ENCODE data around the gene QSOX2.

QSOX2 gene, protein sequence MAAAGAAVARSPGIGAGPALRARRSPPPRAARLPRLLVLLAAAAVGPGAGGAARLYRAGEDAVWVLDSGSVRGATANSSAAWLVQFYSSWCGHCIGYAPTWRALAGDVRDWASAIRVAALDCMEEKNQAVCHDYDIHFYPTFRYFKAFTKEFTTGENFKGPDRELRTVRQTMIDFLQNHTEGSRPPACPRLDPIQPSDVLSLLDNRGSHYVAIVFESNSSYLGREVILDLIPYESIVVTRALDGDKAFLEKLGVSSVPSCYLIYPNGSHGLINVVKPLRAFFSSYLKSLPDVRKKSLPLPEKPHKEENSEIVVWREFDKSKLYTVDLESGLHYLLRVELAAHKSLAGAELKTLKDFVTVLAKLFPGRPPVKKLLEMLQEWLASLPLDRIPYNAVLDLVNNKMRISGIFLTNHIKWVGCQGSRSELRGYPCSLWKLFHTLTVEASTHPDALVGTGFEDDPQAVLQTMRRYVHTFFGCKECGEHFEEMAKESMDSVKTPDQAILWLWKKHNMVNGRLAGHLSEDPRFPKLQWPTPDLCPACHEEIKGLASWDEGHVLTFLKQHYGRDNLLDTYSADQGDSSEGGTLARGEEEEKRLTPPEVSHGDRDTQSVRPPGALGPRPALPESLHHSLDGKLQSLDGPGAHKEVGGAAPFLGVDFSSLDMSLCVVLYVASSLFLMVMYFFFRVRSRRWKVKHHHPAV

DNA sequence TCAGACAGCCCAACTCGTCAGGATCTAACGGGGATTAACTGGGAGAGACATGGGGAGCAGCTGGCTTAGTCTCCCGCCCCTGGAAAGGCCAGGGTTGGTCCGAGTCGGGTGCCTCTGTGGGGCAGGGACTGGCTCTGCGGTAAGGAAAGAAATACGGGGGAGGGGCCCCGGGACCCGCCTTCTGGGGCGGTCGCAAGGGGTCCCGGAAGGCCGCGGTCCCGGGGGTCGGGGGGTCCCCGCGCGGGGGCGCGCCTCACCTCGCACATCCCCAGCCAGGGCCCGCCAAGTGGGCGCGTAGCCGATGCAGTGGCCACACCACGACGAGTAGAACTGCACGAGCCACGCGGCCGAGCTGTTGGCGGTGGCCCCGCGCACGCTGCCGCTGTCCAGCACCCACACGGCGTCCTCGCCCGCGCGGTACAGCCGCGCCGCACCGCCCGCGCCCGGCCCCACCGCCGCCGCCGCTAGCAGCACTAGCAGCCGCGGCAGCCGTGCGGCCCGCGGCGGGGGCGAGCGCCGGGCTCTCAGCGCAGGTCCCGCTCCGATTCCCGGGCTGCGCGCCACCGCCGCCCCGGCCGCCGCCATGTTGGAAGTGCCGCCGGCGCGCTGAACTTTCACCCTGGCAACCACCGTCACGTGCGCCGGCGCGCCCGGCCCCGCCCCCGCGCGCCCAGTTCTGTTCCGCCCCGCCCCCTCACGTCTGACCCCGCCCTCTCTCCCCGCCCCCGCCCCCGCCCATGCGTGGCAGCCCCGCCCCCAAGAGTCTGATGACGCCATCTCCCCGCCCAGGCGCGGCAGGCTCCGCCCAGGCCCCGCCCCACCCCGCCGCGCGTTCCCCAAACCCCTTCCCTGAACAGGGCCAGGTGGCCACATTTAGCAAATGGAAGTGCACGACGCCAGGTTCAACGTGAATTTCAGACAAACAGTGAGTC lies at the start of gene QSOX2:
Gene QSOX2, minus strand, starts transcription at position 594 of the 932 bp plus-strand sequence. Its CDS starts 9 bp downstream, at position 585.
- peak; percentile 76 for DNase-seq

DNA sequence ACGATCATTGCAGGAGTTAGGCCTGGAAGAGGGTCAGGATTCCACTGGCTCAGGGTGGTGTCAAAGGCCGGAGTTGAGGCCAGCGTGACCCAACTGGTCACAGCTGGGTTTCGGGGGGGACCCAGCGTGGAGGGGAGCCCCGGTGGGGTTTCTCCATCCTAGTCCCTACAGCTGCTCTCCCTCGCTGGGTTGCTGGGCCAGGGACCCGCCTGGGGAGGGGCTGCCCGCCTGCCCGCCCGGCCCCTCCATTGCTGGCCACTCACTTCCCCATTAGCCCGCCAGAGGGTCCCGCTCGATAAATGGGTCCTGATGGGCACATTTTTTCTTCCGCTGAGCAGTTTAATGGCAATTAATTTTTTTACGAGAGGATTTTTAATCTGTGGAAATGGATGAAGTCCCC lies 49.4 kb upstream of the QSOX2 start:
- no peak for DNase-seq

DNA sequence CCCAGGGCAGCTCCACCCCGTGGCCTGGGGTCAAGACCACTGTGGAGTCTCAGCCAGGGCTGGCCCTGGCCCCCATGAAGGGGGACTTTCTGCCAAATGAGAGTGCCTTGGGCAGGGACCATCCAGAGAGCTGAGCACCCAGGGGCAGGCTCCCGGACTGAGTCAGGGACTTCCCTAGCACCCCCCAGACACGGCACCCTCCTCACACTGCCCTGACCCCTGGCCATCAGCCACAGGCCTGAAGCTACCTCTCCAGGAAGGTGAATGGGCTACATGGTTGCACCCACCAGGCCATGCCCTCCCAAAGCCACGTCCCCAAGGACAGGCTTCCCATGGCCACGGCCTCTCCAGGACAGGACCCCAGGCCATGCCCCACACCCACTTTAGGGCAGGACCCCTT lies 48.8 kb upstream of the QSOX2 start:
- DNase-seq, result no peak

DNA sequence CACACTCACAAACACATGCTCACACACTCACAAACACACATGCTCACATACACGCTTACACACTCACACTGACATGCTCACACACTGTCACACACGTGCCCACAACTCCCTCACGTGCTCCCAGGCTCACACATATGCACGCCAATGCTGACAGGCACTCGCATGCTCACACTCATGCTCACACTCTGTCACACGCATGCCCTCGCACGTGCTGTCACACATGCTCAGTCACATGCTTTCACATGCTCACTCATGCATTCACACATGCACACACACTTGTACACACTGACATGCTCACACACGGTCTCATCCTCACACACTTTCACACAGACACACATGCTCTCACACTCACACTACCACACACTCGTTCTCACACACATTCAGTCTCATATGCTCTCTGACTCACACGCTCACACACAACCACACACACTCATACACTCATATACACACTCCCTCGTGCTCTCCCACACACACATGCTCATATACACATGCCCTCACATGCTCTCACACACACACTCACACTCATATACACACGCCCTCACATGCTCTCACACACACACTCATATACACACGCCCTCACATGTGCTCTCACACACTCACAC lies 48.0 kb upstream of the QSOX2 start:
- no peak for DNase-seq

DNA sequence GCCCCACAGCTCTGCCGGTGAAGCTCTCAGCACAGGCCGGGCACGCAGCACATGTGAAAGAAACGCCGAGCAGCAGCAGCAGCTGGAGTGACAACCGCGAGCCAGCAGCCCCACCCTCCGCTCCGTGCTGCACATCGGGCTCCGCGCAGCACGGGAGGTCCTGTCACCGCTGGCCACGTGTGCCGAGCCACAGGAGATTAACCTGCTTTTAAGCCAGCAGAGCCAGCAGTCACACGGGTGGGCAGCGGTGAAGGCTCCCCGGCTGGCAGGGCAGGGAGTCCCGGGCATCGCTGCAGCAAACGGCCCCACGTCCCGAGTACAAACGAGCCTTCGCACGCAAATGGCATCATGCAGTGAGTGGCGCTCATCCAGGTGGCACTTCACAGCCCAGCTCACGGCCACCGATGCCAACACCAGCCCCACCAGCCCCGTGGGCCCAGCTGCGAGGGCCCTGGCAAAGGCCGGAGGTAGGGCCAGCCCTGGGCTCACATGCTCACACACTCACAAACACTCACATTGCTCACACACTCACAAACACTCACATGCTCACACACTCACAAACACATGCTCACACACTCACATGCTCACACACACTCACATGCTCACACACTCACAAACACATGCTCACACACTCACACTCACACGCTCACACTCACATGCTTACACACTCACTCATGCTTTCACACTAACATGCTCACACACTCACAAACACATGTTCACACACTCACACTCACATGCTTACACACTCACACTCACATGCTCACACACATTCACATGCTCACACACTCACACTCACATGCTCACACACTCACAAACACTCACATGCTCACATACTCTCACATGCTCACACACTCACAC lies 47.2 kb upstream of the QSOX2 start:
- no peak for DNase-seq

DNA sequence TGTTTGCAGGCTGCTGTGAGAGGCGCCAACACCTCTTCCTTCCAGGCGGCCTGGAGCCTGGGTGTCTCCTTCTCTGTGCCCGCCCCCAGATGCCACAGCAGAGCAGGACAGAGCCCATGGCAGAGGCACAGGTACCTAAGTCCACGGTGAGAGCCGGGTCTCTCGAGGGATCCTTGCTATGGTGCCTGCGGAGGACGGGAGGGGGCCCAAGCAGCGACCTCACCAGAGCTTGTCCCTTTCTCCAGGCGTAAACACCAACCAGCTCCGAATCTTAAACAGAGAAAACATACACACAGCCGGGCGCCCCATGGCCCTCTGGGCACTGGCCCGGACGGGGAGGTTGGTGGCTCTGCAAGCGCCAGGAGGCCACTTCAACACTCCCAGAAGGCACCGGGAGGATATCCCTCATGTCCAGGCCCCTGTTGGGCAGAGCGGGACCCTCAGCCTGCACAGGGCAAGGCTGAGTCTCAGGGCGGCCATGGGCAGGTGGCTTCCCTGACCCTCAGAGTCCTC lies 46.5 kb upstream of the QSOX2 start:
- DNase-seq, result no peak

DNA sequence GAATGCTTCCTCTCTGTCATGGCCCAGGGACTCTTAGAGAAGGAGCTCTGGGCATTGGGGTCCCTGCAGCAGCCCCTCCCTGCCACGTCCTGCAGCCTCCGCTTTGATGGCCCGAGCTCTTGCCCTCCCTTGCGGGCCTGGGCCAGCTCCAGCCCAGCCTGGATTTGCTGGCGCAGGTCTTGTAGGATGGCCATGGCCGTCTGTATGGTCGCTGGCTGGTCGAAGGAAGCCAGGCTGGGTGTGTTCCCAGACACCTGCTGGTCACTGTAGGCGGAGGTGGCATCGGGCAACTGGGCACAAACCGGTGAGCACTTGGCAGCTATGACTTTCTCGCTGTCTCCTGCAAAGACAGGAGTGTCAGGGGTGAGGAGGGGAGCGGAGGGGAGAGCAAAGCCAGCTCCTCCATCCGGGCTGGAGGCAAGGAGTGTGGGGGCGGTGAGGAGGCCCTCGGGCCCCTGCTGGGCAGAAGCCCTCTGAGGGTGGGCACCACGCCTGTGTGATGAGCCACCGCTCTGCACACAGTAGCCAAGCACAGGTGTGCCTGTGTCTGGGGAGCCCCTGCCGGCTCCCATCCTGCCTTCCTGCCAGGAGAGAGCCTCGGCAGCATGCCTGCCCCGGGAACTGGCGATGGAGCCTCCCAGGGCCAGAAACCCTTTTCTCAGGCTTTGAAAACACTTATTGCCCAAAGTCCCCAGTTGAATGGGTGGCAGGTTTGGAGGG lies 45.9 kb upstream of the QSOX2 start:
- no peak for DNase-seq

DNA sequence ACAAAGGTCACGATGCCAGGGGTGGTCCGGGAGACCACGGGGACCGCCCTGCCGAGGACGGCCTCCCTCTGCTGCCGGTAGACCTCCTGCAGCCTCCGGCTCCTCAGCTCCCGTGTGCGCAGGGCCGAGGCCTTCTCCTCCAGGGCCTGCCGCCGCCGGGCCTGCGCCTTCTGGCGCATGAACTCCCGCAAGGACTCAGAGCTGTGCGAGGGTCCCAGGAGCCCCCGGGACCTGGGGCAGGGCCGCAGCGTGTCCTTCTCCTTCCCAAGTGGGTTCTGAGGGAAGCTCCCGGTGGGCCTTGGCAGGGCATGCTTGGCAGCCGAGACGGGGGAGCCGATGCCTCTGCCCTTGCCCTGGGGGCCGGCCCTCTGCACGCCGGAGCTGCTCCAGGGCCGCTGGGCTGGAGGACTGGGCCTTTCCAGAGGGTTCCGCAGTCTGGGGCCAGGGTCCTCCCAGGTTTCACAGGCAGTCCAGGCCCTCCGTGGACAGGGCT lies 44.9 kb upstream of the QSOX2 start:
- no peak for DNase-seq

DNA sequence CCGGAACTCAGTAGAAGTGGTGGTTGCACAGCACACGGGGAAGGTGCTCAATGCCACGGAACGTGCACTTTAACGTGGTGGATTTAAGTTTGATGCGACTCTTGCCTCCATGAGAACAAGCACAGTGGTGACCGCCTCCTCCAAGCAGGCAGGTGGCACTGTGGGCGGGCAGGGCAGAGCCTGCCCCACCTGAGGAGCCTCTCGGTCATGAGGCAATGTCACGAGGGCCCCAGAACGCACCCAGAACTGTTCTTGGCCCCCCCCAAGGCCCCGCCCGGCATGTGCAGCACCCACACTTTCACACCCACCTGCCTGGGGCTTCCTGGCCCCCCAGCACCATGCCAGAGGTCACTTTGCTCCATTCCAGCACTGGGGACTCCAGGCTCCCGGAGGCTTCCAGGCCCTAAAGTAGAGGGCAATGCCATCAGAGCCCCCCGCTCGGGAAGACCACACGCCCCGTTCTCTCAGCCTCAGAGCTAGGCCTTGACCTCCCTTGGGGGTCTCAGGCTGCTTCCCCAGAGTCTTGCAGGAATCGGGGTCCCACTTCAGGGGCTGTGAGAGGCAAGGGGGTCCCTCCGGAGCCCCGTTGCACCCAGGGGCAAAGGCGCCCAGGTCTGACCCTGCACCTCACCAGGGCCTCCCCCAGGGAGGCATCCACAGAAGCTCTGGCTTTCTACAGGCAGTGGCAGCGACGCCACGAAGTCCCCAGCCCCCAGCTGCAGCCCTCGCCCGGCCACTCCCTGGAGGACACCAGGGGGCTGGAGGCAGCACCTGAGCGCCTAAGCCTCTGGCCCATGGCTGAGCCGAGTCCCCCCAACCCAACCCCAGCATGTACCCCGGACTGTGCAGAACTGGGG lies 44.3 kb upstream of the QSOX2 start:
- DNase-seq, result no peak

DNA sequence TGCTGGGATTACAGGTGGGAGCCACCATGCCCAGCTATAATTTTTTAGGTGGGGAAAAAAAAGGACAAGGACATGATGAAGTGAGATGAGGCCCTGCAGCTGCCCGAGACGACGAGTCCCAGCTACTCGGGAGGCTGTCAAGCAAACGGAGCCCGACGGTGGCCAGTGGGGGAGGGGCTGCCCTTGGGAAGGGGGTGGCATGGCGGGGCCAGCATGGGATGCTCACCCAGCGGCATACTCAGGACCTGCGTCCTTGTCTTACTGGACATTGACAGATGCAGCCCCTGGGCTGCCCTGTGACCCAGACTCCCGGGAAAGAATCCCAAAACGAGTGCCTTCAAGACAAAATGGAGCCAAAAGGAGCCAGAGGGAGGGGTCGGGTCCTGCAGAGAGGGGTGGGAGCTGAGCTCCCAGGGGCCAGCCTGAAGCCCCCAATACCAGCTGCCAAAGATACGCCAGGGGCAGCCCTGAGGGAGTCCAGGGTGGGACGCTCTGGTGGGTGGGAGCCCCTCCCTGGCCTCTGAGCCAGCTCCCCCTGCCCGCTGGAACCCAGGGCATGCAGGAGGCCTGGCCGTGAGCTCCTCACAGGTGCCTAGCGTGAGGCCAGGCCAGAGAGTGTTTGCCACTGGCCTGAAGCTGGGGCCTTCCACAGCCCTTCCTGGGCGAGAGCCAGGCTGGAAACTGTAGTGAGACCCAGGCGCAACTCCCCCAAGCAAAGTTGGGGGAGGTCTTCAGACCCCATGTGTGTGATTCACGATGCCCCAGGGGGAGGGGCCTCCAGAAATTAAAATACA lies 42.5 kb upstream of the QSOX2 start:
- DNase-seq, result no peak

DNA sequence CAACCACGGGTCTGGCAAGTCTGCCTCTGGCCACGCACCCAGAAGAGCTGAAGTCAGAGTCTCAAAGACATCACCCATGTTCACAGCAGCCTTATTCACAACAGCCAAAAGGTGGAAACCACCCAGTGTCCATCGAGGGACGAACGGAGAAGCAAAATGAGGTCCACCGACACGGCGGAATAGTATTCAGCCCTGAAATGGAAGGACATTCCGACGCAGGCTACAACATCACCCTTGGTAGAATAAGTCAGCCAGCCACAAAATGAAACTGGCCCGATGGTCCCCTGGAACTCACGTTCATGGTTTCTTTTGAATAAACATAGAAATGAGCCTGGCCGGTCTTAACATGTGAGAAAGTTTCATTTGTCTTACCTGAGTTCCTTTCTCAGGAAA lies 41.4 kb upstream of the QSOX2 start:
- DNase-seq, result no peak

DNA sequence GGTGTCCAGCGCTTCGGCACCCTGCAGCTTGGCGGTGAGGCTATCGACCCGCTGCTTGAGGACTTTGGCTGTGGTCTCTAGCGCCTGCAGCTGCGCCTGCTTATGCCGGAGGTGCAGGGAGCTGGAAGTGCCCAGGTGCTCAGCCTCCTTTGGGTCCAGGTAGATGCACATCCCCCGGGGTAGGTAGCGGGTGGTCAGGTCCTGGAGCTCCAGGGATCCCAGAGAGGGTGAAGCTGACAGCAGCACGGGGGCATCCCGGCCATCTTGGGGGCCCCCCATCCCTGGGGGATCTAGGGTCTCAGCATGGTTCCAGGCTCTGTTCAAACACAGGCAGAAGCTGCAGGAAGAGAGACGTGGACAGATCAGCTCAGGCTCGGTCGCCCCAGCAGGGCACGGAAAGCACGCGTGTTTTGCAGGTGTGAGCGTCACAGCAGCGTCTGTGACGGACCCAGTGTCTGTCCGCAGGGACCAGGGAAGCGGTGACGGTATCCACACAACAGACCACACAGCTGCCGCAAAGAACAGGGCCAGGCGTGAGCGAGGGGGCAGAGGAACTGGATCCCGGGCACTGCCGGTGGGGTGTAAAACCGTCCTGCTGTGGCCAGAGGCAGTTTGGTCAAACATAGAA lies 40.9 kb upstream of the QSOX2 start:
- DNase-seq, result no peak

DNA sequence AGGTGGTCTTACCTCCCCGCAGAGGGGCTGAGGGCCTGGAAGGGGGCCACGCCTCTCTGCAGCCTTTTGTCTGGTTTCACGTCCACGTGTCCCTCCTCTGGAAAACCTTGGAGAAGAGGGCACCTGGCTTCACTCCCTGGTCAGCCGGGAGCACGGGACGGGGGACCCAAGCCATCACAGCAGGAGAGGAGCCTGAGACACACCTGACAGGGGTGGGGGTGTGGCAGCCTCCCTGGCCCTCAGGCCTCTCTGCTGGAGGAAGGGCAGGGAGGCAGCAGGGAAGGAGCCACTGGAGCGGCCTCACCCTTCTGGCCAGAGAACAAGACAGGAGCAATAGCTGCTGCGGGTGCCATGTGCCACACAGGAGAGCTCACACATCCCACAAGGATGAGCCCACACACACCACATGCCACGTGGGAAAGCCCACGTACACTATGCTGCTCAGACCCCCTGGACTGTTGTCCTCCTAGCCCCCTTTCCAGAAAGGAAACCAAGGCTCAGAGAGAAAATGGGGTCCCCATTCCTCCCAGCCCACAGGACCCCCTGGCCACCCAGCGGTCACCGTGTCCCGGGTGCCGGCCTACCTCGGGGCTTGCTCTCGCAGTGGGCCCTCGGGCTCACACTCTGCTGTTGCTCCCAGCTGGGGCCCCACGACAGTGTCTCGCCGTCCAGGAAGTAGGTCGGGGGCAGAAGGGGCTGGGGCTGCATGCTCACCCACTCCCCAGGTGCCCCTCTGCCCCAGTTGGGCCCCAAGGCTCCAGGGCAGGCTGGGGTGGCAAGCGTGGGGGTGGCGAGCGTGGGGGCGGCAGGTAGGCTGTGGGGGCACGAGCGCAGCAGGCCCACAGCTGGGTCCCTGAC lies 40.1 kb upstream of the QSOX2 start:
- no peak for DNase-seq

DNA sequence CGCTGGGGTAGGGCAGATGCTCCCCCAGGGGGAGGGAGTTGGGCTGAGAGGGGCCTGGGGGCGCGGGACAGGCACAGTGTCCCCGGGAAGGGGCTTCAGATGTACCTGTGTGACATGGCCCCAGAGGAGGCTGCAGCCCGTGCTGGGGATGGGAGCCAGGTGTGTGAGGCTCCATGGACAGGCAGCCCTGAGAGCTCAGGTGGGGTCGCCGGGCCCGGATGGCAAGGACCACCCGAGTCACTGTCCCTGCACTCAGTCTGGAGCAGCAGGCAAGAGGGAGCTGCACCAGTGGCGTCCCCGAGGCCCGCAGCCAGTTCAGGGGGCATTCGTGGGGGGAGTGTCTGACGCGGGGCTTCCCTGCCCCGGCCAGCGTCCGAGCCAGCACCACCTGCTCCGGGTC lies 39.3 kb upstream of the QSOX2 start:
- no peak for DNase-seq

DNA sequence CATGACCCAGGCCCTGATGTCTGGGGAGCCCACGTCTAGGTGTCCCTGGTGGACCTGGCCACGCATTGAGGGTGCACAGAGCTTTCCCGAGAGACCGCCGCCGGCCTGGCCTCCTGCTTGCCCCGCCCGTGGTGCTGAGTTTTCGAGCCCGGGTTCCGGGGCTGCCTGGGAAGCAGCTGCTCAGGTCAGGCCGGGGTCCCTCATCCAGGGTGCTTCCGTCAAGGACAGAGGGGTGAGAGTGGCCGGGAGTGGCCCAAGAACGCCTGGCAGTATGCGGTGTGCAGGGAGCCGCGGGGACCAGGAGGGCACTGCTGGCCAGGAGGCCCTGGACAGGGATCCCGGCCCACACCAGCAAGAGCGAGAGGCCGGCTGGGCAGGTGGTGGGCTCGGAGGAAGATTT lies 38.7 kb upstream of the QSOX2 start:
- DNase-seq, result no peak

DNA sequence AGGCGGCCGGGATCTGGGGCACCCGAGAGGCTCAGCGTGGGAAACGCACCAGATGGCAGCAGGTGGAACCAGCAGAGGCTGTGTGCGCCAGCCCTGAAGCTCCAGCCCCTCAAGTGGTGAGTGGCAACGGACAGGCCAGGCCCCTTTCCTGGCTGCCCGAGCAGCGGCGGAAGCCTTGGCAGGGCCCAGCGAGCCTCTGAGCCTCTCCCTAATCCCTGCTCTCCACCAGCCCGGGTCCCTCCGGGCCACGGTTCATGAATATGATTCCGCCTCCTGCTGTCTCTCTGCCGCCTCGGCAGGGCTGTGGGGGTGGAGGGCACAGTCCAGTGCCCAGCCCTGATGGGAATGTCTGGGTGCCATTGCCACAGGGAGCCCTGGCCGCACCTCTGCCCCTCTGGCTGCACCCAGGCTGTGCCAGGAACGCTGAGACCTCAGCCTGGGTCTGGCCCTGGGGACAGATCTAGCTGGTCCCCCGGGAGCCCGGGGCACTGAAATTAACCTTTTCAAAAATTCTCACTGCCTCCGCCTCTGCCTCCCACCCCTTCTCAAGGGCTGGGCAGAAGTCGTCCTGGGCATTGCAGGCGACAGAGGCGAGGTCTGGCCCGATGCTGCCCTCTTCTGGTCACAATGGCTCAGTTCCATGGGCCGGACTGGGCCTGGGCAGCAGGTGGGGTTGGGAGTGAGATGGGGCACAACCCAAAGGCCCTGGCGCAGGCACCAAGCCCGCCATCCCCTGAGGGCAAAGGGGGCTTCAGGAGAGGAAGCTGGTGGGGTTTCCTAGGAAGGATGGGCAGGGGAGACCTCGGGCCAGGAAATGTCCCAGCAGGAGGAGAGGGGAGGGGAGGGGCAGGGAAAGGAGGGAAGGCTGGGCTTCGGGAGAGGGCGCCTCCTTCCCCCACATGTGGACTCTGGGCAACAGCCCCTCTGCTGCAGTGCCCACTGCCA lies 38.0 kb upstream of the QSOX2 start:
- peak; percentile 64 for DNase-seq

Measured in EL (cell line).